ENCODE measurements around the gene LTC4S. TPM values are rescaled to one million over a fixed set of nuclear protein-coding genes. Genes with fewer than 3 reads are reported as not detected.

Gene LTC4S
- total RNA-seq, 2 donors from 2014 or later = 5.3 to 5.4 TPM

GRCh38 chr5:179837076-179838011 lies 43.6 kb downstream of the LTC4S start:
- TF ChIP-seq, protein P1, sequence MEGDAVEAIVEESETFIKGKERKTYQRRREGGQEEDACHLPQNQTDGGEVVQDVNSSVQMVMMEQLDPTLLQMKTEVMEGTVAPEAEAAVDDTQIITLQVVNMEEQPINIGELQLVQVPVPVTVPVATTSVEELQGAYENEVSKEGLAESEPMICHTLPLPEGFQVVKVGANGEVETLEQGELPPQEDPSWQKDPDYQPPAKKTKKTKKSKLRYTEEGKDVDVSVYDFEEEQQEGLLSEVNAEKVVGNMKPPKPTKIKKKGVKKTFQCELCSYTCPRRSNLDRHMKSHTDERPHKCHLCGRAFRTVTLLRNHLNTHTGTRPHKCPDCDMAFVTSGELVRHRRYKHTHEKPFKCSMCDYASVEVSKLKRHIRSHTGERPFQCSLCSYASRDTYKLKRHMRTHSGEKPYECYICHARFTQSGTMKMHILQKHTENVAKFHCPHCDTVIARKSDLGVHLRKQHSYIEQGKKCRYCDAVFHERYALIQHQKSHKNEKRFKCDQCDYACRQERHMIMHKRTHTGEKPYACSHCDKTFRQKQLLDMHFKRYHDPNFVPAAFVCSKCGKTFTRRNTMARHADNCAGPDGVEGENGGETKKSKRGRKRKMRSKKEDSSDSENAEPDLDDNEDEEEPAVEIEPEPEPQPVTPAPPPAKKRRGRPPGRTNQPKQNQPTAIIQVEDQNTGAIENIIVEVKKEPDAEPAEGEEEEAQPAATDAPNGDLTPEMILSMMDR (IDR thresholded peaks at IDR 0.05) = no peak
- DNase-seq = no peak
- peaks cover 19% of the 10 kb centered on the region for H3K36me3 ChIP-seq

GRCh38 chr5:179839328-179840256 lies 45.8 kb downstream of the LTC4S start:
- Histone ChIP-seq H3K36me3 (peaks cover 5% of the 10 kb centered on the region), H3K9ac (ENCODE audit: low read depth in 2 of 2, low read length in 2 of 2) (no peak overlapping the region), H3K27ac (no peak overlapping the region), H3K27me3 (no peaks in the 10 kb centered on the region), H3K4me3 (no peak overlapping the region), H3K9me3 (no peaks in the 10 kb centered on the region), H3K4me1 (no peaks in the 10 kb centered on the region)
- intact Hi-C loops (cut with DNase I) = no loop called here
- TF ChIP-seq, protein P1 (IDR thresholded peaks at IDR 0.05) = no peak
- DNase-seq = no peak

More at GRCh38 chr5:179837076-179838011, 43.6 kb downstream of the LTC4S start:
- no peaks in the 10 kb centered on the region for H3K4me1 ChIP-seq
- peak overlapping the region in 1 of 2 donors; percentile 19 for H3K9ac ChIP-seq (ENCODE audit: low read depth in 2 of 2, low read length in 2 of 2)
- H3K4me3 ChIP-seq = no peak overlapping the region
- peak overlapping the region; percentile 16 for H3K27ac ChIP-seq
- intact Hi-C loops (cut with DNase I) = no loop called here
- H3K27me3 ChIP-seq = no peaks in the 10 kb centered on the region
- no peaks in the 10 kb centered on the region for H3K9me3 ChIP-seq

GRCh38 chr5:179840321-179840720 lies 46.5 kb downstream of the LTC4S start:
- Histone ChIP-seq H3K9ac (ENCODE audit: low read depth in 2 of 2, low read length in 2 of 2) (no peak overlapping the region), H3K4me3 (no peak overlapping the region), H3K27ac (no peak overlapping the region), H3K36me3 (peaks cover 5% of the 10 kb centered on the region), H3K9me3 (no peaks in the 10 kb centered on the region), H3K4me1 (no peaks in the 10 kb centered on the region), H3K27me3 (no peaks in the 10 kb centered on the region)
- DNase-seq = no peak
- TF ChIP-seq, protein P1 (IDR thresholded peaks at IDR 0.05) = no peak
- intact Hi-C loops (cut with DNase I) = no loop called here

- DNase-seq = no peak
- H3K27ac ChIP-seq = no peak overlapping the region
- H3K9me3 ChIP-seq = no peaks in the 10 kb centered on the region
- no peaks in the 10 kb centered on the region for H3K4me1 ChIP-seq
- TF ChIP-seq, protein P1 (IDR thresholded peaks at IDR 0.05) = no peak
- H3K36me3 ChIP-seq = peaks cover 5% of the 10 kb centered on the region
- no peak overlapping the region for H3K4me3 ChIP-seq
- intact Hi-C loops (cut with DNase I) = no loop called here
- no peak overlapping the region for H3K9ac ChIP-seq (ENCODE audit: low read depth in 2 of 2, low read length in 2 of 2)
- H3K27me3 ChIP-seq = no peaks in the 10 kb centered on the region
Measured at GRCh38 chr5:179840766-179841165, 47.0 kb downstream of the LTC4S start.

GRCh38 chr5:179841621-179842020 lies 47.8 kb downstream of the LTC4S start:
- intact Hi-C loops (cut with DNase I) = no loop called here
- TF ChIP-seq, protein P1 (IDR thresholded peaks at IDR 0.05) = no peak
- DNase-seq = no peak
- H3K4me3 ChIP-seq = no peak overlapping the region
- no peak overlapping the region for H3K27ac ChIP-seq
- no peaks in the 10 kb centered on the region for H3K27me3 ChIP-seq
- H3K4me1 ChIP-seq = no peaks in the 10 kb centered on the region
- H3K9ac ChIP-seq (ENCODE audit: low read depth in 2 of 2, low read length in 2 of 2) = no peak overlapping the region
- peaks cover 5% of the 10 kb centered on the region for H3K36me3 ChIP-seq
- H3K9me3 ChIP-seq = no peaks in the 10 kb centered on the region

Measured in colonic mucosa (tissue), 4 donors.